ENCODE results near the gene FGF12. TPM values are rescaled to one million over a fixed set of nuclear protein-coding genes. Genes with fewer than 3 reads are reported as not detected.

The FGF12 gene
- total and polyA plus RNA-seq, 4 experiments from 2014 or later = not detected

DNA sequence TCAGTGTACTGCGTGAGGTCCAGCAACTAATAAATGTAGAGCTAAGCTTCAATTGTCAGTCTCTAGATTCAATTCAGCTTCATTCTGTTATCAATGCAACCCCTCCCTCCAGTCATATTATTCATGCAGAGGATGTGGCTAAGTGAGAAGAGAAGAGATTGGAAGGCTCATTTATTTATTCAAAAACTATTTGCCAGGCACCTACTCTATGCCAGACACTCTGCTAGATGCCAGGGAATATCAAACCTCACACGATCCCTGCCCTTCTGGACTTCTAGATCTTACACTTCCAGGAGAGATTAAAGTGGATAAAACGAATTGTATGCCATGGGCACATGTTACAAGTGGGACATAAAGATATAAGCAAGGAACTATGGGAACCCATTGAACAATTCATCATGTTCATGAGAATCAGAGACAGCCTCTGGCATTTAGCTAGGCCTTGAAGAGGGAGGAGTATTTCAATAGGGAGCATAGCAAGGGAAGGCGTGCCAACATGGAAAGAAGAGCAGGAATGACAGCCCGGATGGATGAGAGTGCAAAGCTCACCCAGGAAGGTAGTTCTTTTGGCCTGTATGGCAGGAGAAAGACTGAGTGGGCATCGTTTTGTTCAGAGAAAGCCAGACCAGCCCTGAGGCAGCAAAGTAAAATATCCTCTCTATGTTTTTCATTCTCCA, 75.4 kb downstream of the FGF12 start:
- Histone ChIP-seq H3K4me3 (ENCODE audit: low read length in 2 of 2) (no peak overlapping the region), H3K36me3 (ENCODE audit: insufficient read depth, low read length) (no peaks in the 10 kb centered on the region), H3K9me3 (ENCODE audit: control insufficient read depth in 1 of 2, low read length in 2 of 2) (no peaks in the 10 kb centered on the region), H3K4me1 (ENCODE audit: insufficient read depth, low read length) (no peaks in the 10 kb centered on the region), H3K27ac (ENCODE audit: low read depth, low read length) (no peak overlapping the region), H3K27me3 (ENCODE audit: insufficient read depth, low read length) (no peaks in the 10 kb centered on the region)
- peaks cover 0 to 3% of the 10 kb centered on the region in 2 donors for H3K27me3 Mint-ChIP-seq
- CTCF ChIA-PET (ENCODE audit: partially characterized antibody) = no interaction called here
- H3K9me3 Mint-ChIP-seq = peaks cover 0 to 4% (median 0%) of the 10 kb centered on the region in 8 donors
- intact Hi-C loops (cut with micrococcal nuclease) = no loop called here
- H3K27ac Mint-ChIP-seq = no peak overlapping the region
- POLR2A ChIA-PET (ENCODE audit: partially characterized antibody) = no interaction called here
- no peak for DNase-seq
- no peaks in the 10 kb centered on the region for H3K36me3 Mint-ChIP-seq
- H3K4me1 Mint-ChIP-seq = no peaks in the 10 kb centered on the region
- no peak overlapping the region for H3K4me3 Mint-ChIP-seq

DNA sequence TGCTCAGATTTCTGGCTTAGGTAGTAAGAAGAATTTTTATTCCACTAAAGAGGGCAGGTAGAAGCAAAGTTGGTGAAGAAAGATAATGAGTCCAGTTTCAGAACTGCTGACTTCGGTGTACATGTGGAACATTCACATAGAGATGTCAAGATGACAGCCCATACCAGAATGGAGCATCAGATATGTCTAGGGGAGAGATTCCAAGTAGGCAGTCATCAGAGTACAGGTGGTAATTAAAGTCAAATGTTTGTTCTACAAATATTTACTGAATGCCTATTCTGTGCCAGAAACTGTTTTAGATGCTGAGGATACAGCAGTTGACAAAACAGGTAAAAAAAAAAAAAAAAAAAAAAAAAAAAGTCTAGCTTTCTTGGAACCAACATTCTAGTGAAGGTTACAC, 81.9 kb downstream of the FGF12 start:
- ChIA-PET POLR2A (ENCODE audit: partially characterized antibody) (no interaction called here), CTCF (ENCODE audit: partially characterized antibody) (no interaction called here)
- Mint-ChIP-seq H3K27me3 (peaks cover 0 to 2% of the 10 kb centered on the region in 2 donors), H3K4me3 (no peak overlapping the region), H3K27ac (no peak overlapping the region), H3K36me3 (no peaks in the 10 kb centered on the region), H3K9me3 (peaks cover 0 to 3% (median 0%) of the 10 kb centered on the region in 8 donors), H3K4me1 (no peaks in the 10 kb centered on the region)
- Histone ChIP-seq H3K9me3 (ENCODE audit: control insufficient read depth in 1 of 2, low read length in 2 of 2) (no peaks in the 10 kb centered on the region), H3K4me3 (ENCODE audit: low read length in 2 of 2) (no peak overlapping the region), H3K27me3 (ENCODE audit: insufficient read depth, low read length) (no peaks in the 10 kb centered on the region), H3K4me1 (ENCODE audit: insufficient read depth, low read length) (no peaks in the 10 kb centered on the region), H3K27ac (ENCODE audit: low read depth, low read length) (no peak overlapping the region), H3K36me3 (ENCODE audit: insufficient read depth, low read length) (no peaks in the 10 kb centered on the region)
- intact Hi-C loops (cut with micrococcal nuclease) = no loop called here
- DNase-seq = no peak

DNA sequence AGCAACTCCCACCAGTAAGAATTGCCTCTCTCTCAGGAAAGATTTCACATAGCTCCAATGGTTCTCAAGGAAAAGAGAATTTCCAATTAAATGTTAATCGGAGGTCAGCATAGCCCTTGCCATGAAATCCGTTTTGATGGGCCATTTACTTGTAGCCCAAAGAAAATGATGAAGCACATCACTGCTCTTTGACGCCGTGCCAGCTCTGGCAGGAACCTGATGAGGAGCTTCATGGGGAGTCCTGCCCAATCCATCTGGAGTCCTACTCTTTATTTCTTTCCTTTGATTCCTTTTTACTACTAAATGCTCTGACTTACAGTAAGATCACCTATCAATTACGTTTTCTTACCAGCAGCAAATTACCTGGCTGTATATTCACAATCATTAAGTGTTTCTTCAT, 84.7 kb downstream of the FGF12 start:
- no peak overlapping the region for H3K4me3 Mint-ChIP-seq
- Histone ChIP-seq H3K27ac (ENCODE audit: low read depth, low read length) (no peak overlapping the region), H3K4me1 (ENCODE audit: insufficient read depth, low read length) (no peaks in the 10 kb centered on the region), H3K27me3 (ENCODE audit: insufficient read depth, low read length) (no peaks in the 10 kb centered on the region), H3K4me3 (ENCODE audit: low read length in 2 of 2) (no peak overlapping the region), H3K36me3 (ENCODE audit: insufficient read depth, low read length) (no peaks in the 10 kb centered on the region), H3K9me3 (ENCODE audit: control insufficient read depth in 1 of 2, low read length in 2 of 2) (no peaks in the 10 kb centered on the region)
- H3K27me3 Mint-ChIP-seq = peaks cover 0 to 2% of the 10 kb centered on the region in 2 donors
- H3K27ac Mint-ChIP-seq = no peak overlapping the region
- peaks cover 0 to 3% (median 0%) of the 10 kb centered on the region in 8 donors for H3K9me3 Mint-ChIP-seq
- H3K4me1 Mint-ChIP-seq = no peaks in the 10 kb centered on the region
- no peak for DNase-seq
- no peaks in the 10 kb centered on the region for H3K36me3 Mint-ChIP-seq
- POLR2A ChIA-PET (ENCODE audit: partially characterized antibody) = no interaction called here
- CTCF ChIA-PET (ENCODE audit: partially characterized antibody) = no interaction called here
- intact Hi-C loops (cut with micrococcal nuclease) = no loop called here

DNA sequence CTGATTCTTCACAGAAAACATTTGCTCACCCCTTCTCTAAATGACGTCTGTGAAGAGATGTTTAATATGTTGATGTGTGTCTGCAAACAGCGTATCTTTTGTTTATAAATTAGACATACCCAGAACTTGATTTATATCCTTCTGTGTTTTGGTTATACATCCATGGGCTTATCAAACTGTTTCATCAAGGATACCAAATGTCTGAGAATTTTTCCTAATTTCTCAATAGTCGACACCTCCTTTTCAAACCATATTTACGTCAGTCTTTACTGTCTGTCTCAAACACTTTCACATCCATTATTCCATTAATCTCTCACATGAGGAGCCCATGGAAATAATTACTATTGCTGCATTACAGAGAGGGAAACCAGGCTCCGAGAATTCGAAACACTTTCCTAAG, 85.4 kb downstream of the FGF12 start:
- no peaks in the 10 kb centered on the region for H3K36me3 Mint-ChIP-seq
- no peaks in the 10 kb centered on the region for H3K4me1 Mint-ChIP-seq
- no peak overlapping the region for H3K27ac ChIP-seq (ENCODE audit: low read depth, low read length)
- H3K4me3 Mint-ChIP-seq = no peak overlapping the region
- intact Hi-C loops (cut with micrococcal nuclease) = no loop called here
- no peak overlapping the region for H3K27ac Mint-ChIP-seq
- H3K9me3 ChIP-seq (ENCODE audit: control insufficient read depth in 1 of 2, low read length in 2 of 2) = no peaks in the 10 kb centered on the region
- no peak overlapping the region for H3K4me3 ChIP-seq (ENCODE audit: low read length in 2 of 2)
- H3K4me1 ChIP-seq (ENCODE audit: insufficient read depth, low read length) = no peaks in the 10 kb centered on the region
- no peaks in the 10 kb centered on the region for H3K27me3 ChIP-seq (ENCODE audit: insufficient read depth, low read length)
- no peak for DNase-seq
- H3K36me3 ChIP-seq (ENCODE audit: insufficient read depth, low read length) = no peaks in the 10 kb centered on the region
- POLR2A ChIA-PET (ENCODE audit: partially characterized antibody) = no interaction called here
- peaks cover 0 to 3% (median 0%) of the 10 kb centered on the region in 8 donors for H3K9me3 Mint-ChIP-seq
- CTCF ChIA-PET (ENCODE audit: partially characterized antibody) = no interaction called here
- peaks cover 0 to 2% of the 10 kb centered on the region in 2 donors for H3K27me3 Mint-ChIP-seq

DNA sequence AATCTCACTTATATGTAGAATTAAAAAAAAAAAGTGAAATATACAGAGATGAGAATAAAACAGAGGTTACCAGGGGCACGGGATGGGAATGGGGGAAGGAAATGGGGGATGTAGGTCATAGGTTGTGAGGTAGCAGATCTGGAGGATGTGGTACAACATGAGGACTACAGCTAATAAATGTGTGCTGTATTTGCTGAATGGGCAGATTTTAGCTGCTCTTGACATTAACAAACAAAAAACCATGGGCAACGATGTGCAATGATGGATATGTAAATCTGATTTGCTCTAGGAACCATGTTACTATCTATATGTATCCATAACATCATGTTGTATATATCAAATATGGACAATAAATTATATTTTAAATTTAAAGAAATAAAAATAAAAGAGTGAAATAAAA, 87.4 kb downstream of the FGF12 start:
- Mint-ChIP-seq H3K4me3 (no peak overlapping the region), H3K9me3 (peaks cover 0 to 3% (median 0%) of the 10 kb centered on the region in 8 donors), H3K27me3 (peaks cover 0 to 2% of the 10 kb centered on the region in 2 donors), H3K4me1 (no peaks in the 10 kb centered on the region), H3K27ac (no peak overlapping the region), H3K36me3 (no peaks in the 10 kb centered on the region)
- ChIA-PET CTCF (ENCODE audit: partially characterized antibody) (no interaction called here), POLR2A (ENCODE audit: partially characterized antibody) (no interaction called here)
- Histone ChIP-seq H3K4me1 (ENCODE audit: insufficient read depth, low read length) (no peaks in the 10 kb centered on the region), H3K4me3 (ENCODE audit: low read length in 2 of 2) (no peak overlapping the region), H3K27me3 (ENCODE audit: insufficient read depth, low read length) (no peaks in the 10 kb centered on the region), H3K9me3 (ENCODE audit: control insufficient read depth in 1 of 2, low read length in 2 of 2) (no peaks in the 10 kb centered on the region), H3K36me3 (ENCODE audit: insufficient read depth, low read length) (no peaks in the 10 kb centered on the region), H3K27ac (ENCODE audit: low read depth, low read length) (no peak overlapping the region)
- intact Hi-C loops (cut with micrococcal nuclease) = no loop called here
- no peak for DNase-seq

DNA sequence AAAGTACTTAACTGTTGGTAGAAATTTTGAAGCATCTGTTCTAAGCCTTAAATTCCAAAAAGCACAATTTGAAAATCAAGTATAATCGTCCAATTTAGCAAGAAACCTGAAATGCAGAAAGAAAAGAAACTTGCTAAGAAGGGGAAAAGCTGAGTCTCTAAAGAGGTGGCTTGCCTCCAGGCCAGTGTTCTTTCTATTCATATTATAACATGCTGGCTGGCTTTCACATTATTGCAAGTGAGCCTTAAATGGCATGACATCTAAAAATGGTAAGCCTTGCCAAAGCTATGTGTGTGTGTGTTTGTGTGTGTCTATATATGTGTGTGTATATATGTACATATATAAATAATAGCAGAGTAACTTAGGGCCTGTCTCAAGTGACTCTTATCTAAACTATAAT, 89.5 kb downstream of the FGF12 start:
- peaks cover 0 to 3% (median 0%) of the 10 kb centered on the region in 8 donors for H3K9me3 Mint-ChIP-seq
- intact Hi-C loops (cut with micrococcal nuclease) = no loop called here
- DNase-seq = no peak
- no peak overlapping the region for H3K27ac Mint-ChIP-seq
- no peaks in the 10 kb centered on the region for H3K36me3 Mint-ChIP-seq
- H3K4me1 ChIP-seq (ENCODE audit: insufficient read depth, low read length) = no peaks in the 10 kb centered on the region
- ChIA-PET POLR2A (ENCODE audit: partially characterized antibody) (no interaction called here), CTCF (ENCODE audit: partially characterized antibody) (no interaction called here)
- no peaks in the 10 kb centered on the region for H3K27me3 ChIP-seq (ENCODE audit: insufficient read depth, low read length)
- H3K36me3 ChIP-seq (ENCODE audit: insufficient read depth, low read length) = no peaks in the 10 kb centered on the region
- H3K9me3 ChIP-seq (ENCODE audit: control insufficient read depth in 1 of 2, low read length in 2 of 2) = no peaks in the 10 kb centered on the region
- H3K27me3 Mint-ChIP-seq = no peaks in the 10 kb centered on the region
- H3K4me1 Mint-ChIP-seq = no peaks in the 10 kb centered on the region
- H3K27ac ChIP-seq (ENCODE audit: low read depth, low read length) = no peak overlapping the region
- H3K4me3 ChIP-seq (ENCODE audit: low read length in 2 of 2) = no peak overlapping the region
- no peak overlapping the region for H3K4me3 Mint-ChIP-seq

DNA sequence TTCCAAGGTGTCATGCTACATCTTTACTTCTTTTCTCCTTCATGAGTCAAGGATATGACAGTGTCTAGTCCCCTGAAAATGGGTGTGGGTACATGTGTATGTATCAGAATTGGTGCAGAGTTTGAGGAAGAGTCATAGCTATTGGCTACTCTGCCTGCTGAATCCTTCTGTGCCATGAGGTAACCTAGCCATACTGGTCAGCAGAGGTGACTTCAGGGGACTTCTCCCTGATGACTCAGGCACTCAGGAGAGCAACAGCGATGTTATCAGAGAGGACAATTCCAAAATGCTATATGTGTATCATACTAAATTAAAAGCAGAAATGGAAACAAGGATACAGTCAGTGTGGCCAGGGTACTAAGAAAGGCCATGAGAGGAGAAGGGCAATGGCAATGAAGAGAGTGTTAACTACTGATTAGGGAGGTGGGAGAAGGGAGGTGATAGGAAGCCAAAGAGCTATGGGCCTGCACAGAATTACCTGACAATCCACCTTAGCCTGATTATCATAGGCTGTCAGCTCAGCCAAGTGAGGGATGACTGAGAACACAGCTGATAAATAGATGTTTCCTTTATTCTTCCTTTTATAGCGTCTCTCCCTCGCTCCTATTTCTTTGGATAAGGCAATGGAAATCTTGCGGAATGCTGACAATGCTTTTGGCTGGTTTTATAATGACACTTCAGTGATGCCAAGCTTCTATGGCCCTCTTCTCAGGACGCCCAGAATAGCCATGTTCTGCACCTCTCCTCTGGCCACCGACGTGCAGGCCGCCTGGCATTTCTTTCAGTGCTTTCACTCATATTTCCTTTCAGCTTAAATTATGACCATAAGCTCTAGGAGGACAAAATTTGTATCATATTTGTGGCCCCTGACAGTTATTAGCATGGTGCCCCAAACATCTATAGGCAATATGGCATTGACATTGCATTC, 90.6 kb downstream of the FGF12 start:
- no peaks in the 10 kb centered on the region for H3K4me1 ChIP-seq (ENCODE audit: insufficient read depth, low read length)
- no peak overlapping the region for H3K4me3 ChIP-seq (ENCODE audit: low read length in 2 of 2)
- CTCF ChIA-PET (ENCODE audit: partially characterized antibody) = no interaction called here
- no peaks in the 10 kb centered on the region for H3K4me1 Mint-ChIP-seq
- no peak overlapping the region for H3K27ac ChIP-seq (ENCODE audit: low read depth, low read length)
- H3K36me3 ChIP-seq (ENCODE audit: insufficient read depth, low read length) = no peaks in the 10 kb centered on the region
- H3K9me3 Mint-ChIP-seq = peaks cover 0 to 3% (median 0%) of the 10 kb centered on the region in 8 donors
- POLR2A ChIA-PET (ENCODE audit: partially characterized antibody) = no interaction called here
- H3K27me3 Mint-ChIP-seq = no peaks in the 10 kb centered on the region
- intact Hi-C loops (cut with micrococcal nuclease) = no loop called here
- no peak overlapping the region for H3K4me3 Mint-ChIP-seq
- DNase-seq = no peak
- no peaks in the 10 kb centered on the region for H3K27me3 ChIP-seq (ENCODE audit: insufficient read depth, low read length)
- H3K36me3 Mint-ChIP-seq = no peaks in the 10 kb centered on the region
- no peak overlapping the region for H3K27ac Mint-ChIP-seq
- H3K9me3 ChIP-seq (ENCODE audit: control insufficient read depth in 1 of 2, low read length in 2 of 2) = no peaks in the 10 kb centered on the region
